Endodermal cell (in vitro differentiated cells): ENCODE results near the gene MACROD2. TPM values are rescaled to one million over a fixed set of nuclear protein-coding genes. Genes with fewer than 3 reads are reported as not detected.

Experiments used
- DNase-seq: peaks from one replicate; pipeline ENCODE4 v3.0.0-alpha.2; 2017
- H3K27ac ChIP-seq: 2 replicates; pipeline ENCODE4 v1.5.1; 2013; ENCODE audit warnings: mild to moderate bottlenecking, low read depth, low read length, moderate library complexity
- H3K27me3 ChIP-seq: 2 replicates; pipeline ENCODE4 v1.6.1; 2013; ENCODE audit warnings: mild to moderate bottlenecking, low read length, moderate library complexity; ENCODE audit not compliant: insufficient read depth, control insufficient read depth, poor library complexity, severe bottlenecking
- H3K36me3 ChIP-seq: 2 replicates; pipeline ENCODE4 v1.7.0; 2013; ENCODE audit warnings: mild to moderate bottlenecking, low read length, moderate library complexity; ENCODE audit not compliant: control insufficient read depth, insufficient read depth
- H3K4me1 ChIP-seq: one replicate; pipeline ENCODE4 v1.7.0; 2013; ENCODE audit warnings: low read length; ENCODE audit not compliant: control insufficient read depth, insufficient read depth
- H3K4me3 ChIP-seq: 2 replicates; pipeline ENCODE4 v1.5.1; 2013; ENCODE audit warnings: mild to moderate bottlenecking, low read length, moderate library complexity
- H3K9ac ChIP-seq: 2 replicates; pipeline ENCODE4 v1.6.1; 2013; ENCODE audit warnings: mild to moderate bottlenecking, low read length, moderate library complexity; ENCODE audit not compliant: poor library complexity, severe bottlenecking; ENCODE audit errors: extremely low read depth
- H3K9me3 ChIP-seq: 2 replicates; pipeline ENCODE4 v1.6.1; 2013; ENCODE audit warnings: mild to moderate bottlenecking, low read length, moderate library complexity; ENCODE audit not compliant: control insufficient read depth
- H3K27ac Mint-ChIP-seq: 2 replicates; pipeline ENCODE4 v1.8.0; 2020; ENCODE audit warnings: mixed read lengths
- H3K27me3 Mint-ChIP-seq: 2 replicates; pipeline ENCODE4 v1.8.0; 2021; ENCODE audit warnings: mild to moderate bottlenecking, mixed read lengths; ENCODE audit not compliant: insufficient read depth
- H3K36me3 Mint-ChIP-seq: 2 replicates; pipeline ENCODE4 v1.8.0; 2020; ENCODE audit warnings: low read depth, mixed read lengths
- H3K4me1 Mint-ChIP-seq: 2 replicates; pipeline ENCODE4 v1.8.0; 2020; ENCODE audit warnings: mixed read lengths
- H3K4me3 Mint-ChIP-seq: 2 replicates; pipeline ENCODE4 v1.8.0; 2020; ENCODE audit warnings: mild to moderate bottlenecking, moderate library complexity, mixed read lengths
- H3K9me3 Mint-ChIP-seq: 2 replicates; pipeline ENCODE4 v1.8.0; 2020; ENCODE audit warnings: mild to moderate bottlenecking, mixed read lengths
- WGBS, 2 experiments: methylation state at CpG; one replicate each; pipeline versions ENCODE4 v1.1.5 to v1.1.7; 2013; ENCODE audit warnings: missing lambda C conversion rate in 2 of 2, mixed read lengths in 1 of 2; ENCODE audit not compliant: insufficient coverage in 1 of 2, insufficient read length in 1 of 2; 5-methylcytosine and 5-hydroxymethylcytosine counted together
- total RNA-seq, 2 donors: library from RNA; stranded (reverse); fragmentation: NEBNext Ultra II Directional in 1 of 2; extraction: Animal tissue kit (Norgen Biotek cat#: 25700) in 1 of 2; gene quantifications; 2 replicates in 1 of 2; 3 replicates in 1 of 2; pipeline ENCODE4 v1.2.1, GENCODE V29; 2021
- TF ChIP-seq, protein P1 (sequence below): fragments of 200-600 bp; sonication (generic); conservative IDR thresholded peaks from 2 replicates; pipeline ENCODE4 v1.5.0; 2021; ENCODE audit warnings: antibody characterized with exemption, mild to moderate bottlenecking

MACROD2 gene
- total RNA-seq, 2 donors from 2014 or later: 2.3 to 4.8 TPM

DNA sequence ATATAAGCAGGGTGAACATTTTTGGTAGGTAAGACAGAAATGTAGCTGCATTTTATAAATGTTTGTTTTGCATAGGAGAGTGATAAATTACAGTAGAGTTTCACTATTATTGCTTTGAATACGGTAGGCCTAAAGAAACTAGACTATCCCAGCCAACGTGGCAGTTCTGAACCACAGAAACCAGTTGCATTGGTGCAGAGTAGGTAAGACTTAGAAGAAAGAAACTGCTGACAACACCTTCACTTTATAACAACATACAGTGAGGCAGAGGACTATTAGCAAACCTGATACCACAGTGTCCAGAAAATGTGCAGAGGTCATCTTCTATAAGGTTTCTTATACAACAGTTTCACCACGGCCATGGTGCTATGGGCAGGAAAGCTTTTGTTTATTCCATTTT is 2011.8 kb downstream of the MACROD2 start:
- Mint-ChIP-seq H3K27ac (no peak overlapping the region), H3K27me3 (peaks cover 4% of the 10 kb centered on the region), H3K4me1 (peaks cover 30% of the 10 kb centered on the region), H3K4me3 (no peak overlapping the region), H3K36me3 (no peaks in the 10 kb centered on the region), H3K9me3 (no peaks in the 10 kb centered on the region)
- H3K9ac ChIP-seq: no peak overlapping the region
- no peaks in the 10 kb centered on the region for H3K36me3 ChIP-seq
- H3K9me3 ChIP-seq: no peaks in the 10 kb centered on the region
- H3K4me3 ChIP-seq: no peak overlapping the region
- no peaks in the 10 kb centered on the region for H3K27me3 ChIP-seq
- H3K4me1 ChIP-seq: peaks cover 4% of the 10 kb centered on the region
- no peak overlapping the region for H3K27ac ChIP-seq
- no peak for DNase-seq
- TF ChIP-seq, protein P1, sequence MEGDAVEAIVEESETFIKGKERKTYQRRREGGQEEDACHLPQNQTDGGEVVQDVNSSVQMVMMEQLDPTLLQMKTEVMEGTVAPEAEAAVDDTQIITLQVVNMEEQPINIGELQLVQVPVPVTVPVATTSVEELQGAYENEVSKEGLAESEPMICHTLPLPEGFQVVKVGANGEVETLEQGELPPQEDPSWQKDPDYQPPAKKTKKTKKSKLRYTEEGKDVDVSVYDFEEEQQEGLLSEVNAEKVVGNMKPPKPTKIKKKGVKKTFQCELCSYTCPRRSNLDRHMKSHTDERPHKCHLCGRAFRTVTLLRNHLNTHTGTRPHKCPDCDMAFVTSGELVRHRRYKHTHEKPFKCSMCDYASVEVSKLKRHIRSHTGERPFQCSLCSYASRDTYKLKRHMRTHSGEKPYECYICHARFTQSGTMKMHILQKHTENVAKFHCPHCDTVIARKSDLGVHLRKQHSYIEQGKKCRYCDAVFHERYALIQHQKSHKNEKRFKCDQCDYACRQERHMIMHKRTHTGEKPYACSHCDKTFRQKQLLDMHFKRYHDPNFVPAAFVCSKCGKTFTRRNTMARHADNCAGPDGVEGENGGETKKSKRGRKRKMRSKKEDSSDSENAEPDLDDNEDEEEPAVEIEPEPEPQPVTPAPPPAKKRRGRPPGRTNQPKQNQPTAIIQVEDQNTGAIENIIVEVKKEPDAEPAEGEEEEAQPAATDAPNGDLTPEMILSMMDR: no peak
- 95% methylated on average over 3 of the region's 3 CpGs; no CpG with 5 or more reads in 1 of the 2 experiments for WGBS, 2 experiments

DNA sequence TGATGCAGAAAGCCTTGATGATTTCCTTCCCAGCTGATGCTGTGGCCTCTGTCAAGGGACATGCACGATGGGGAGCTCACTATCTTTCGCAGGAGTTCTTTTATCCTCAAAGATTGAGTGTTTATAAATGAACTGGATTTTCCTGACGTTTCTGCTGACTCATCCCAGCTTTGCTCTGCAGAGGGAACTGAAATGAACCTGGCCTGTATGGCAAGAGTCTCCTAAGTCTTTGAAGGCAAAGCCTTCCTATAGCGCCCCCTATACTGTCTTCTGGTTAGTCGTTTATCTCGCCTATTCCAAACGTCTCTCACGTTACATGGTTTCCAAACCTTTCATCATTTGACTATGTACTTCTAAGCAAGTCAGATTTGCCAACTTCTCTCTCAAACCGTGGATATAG is 2012.6 kb downstream of the MACROD2 start:
- TF ChIP-seq, protein P1: peak; percentile 60
- H3K4me1 Mint-ChIP-seq: peaks cover 30% of the 10 kb centered on the region
- no peak overlapping the region for H3K4me3 Mint-ChIP-seq
- no peak overlapping the region for H3K27ac Mint-ChIP-seq
- peaks cover 2% of the 10 kb centered on the region for H3K27me3 Mint-ChIP-seq
- no peaks in the 10 kb centered on the region for H3K36me3 Mint-ChIP-seq
- Histone ChIP-seq H3K27ac (no peak overlapping the region), H3K4me1 (peaks cover 4% of the 10 kb centered on the region), H3K9ac (no peak overlapping the region), H3K36me3 (no peaks in the 10 kb centered on the region), H3K27me3 (no peaks in the 10 kb centered on the region), H3K9me3 (no peaks in the 10 kb centered on the region), H3K4me3 (no peak overlapping the region)
- H3K9me3 Mint-ChIP-seq: no peaks in the 10 kb centered on the region
- 87 to 93% methylated on average over 7 to 9 of the region's 9 CpGs for WGBS, 2 experiments
- DNase-seq: no peak

DNA sequence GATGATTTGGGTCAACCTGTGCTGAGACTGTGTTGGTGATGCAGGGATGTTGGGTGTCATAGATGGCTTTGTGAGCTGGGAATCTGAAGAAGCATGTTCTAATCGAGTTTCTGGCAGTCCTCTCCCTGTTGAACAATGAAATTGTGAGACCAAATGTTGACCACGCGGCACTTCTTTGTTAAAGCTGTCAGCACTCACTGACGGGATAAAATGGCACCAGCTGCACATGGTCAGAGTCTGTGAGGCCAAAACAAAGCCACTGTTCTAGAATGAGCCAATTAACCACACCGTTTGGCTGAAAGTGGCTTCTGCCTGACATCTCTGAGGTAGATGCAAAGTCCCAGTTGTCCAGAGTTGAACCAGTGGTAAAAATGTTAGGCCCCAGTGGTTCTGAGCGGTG is 2015.7 kb downstream of the MACROD2 start:
- H3K4me1 Mint-ChIP-seq: peaks cover 13% of the 10 kb centered on the region
- H3K27me3 Mint-ChIP-seq: peaks cover 2% of the 10 kb centered on the region
- Histone ChIP-seq H3K9me3 (no peaks in the 10 kb centered on the region), H3K4me3 (no peak overlapping the region), H3K27ac (peak overlapping the region; percentile 87), H3K36me3 (no peaks in the 10 kb centered on the region), H3K9ac (no peak overlapping the region), H3K27me3 (no peaks in the 10 kb centered on the region), H3K4me1 (peaks cover 4% of the 10 kb centered on the region)
- TF ChIP-seq, protein P1: no peak
- no peaks in the 10 kb centered on the region for H3K9me3 Mint-ChIP-seq
- H3K4me3 Mint-ChIP-seq: no peak overlapping the region
- 81 to 90% methylated on average over 6 of the region's 6 CpGs for WGBS, 2 experiments
- H3K27ac Mint-ChIP-seq: no peak overlapping the region
- no peak for DNase-seq
- H3K36me3 Mint-ChIP-seq: no peaks in the 10 kb centered on the region
